ENCODE results near the gene CASP7.
"Not testable (repeated sequence)": the region's sequence is repeated elsewhere in the genome, so short reads cannot be mapped to it uniquely, and the experiment has no call there.

CASP7 gene

DNA sequence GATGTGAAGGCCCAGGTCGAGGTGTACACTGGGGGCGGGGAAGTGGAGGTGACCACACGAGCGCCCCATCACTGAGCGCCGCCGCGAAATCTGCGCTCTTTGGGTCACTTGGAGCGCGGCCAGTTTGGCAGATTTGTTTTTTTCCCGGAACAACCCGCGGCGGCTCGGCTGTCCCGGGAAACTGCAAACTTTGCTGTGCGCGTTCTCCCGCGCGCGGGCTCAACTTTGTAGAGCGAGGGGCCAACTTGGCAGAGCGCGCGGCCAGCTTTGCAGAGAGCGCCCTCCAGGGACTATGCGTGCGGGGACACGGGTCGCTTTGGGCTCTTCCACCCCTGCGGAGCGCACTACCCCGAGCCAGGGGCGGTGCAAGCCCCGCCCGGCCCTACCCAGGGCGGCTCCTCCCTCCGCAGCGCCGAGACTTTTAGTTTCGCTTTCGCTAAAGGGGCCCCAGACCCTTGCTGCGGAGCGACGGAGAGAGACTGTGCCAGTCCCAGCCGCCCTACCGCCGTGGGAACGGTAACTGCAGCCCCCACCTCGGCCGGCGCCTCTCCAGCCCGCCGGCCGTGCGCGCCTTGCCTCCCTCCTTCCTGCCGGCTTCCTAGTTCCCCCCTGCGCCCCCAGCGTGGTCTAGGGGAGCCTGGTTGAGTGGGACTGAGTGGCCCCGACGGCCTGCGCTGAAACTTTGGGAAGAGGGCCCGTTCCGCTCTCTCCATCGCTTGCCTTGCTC is at the start of gene CASP7:
Gene CASP7 (plus strand): TSS at position 450 of the 727 bp plus-strand sequence. CDS start 17,582 bp downstream, outside the sequence.
- DNase-seq (ENCODE audit: low read depth in 2 of 2), result peak; percentile 58 to 64

DNA sequence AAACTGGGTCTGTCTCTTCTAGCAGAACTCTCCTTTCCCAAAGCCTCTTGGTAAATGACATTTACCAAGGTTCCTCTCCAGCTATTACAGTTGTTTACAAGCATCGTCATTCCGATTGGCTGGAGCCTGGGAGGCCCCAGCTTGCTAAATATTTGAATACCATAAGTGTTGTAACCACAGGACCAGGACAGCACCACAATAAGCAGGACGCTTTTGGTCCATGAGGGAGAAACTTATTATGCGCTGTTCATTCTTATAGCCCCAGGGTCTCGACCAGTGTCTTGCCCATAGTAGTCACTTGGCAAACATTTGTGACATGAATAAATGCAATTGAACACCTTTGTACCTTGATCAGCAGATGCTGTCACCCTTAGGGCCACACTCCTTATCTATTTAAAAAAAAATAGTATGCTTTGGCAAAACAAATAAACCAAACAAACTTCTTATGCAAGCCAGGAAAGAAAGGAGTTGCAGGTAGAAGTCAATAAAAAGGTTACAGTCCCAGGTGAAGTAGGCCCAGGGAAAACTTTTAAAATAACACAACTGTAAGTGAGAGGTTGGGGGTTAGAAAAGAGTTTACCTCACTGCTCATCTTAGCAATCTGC is 48.7 kb upstream of the CASP7 start:
- no peak for DNase-seq (ENCODE audit: low read depth in 2 of 2)

DNA sequence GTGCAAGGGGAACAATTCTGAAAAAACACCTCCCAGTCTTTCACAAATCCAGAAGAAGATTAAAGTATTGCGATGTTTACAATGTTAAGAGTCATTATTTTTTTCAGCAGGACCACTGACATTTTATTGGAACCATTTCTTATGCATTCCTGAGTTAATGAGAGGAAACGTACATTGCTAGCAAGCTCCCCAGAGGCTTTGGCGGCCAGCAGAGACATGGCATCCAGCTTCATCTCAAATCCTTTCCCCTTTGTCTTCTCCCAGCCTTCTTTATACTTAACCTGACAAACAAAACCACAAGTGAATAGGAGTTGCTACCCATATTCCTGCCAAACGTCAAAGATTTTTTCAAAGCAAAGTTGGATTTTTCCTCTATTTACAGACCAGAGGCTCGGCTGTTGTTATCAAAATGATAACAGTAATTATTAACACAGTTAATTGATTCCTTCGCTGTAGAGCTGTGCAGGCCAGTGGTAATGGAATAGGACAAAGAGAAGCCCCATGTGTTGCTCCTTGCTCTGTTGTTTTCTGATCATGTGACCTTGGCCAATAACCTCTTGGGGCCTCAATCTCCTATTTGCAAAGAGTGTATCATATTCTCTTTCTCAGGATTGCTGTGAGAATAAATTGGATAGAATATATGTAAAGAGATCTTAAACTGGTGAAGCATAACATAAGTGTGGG is 47.9 kb upstream of the CASP7 start:
- DNase-seq (ENCODE audit: low read depth in 2 of 2), result no peak

DNA sequence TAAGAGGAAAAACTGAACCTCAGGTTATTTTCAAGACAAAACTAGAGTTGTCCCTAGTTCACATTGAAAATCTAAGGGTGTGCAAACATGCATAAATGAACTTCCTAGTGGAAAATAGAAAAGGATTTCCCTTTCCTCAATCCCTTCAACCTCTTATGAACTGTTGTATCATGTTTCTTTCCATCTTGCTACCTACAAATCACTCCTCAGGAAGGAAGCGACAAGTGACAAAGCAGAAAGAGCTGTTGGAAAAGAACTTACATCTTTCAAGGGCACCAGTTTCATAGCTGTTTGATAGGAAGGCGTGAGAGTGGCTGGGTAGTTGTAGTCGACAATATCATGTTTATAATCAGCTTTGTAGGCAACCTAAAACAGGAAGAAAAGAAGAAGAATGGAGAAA is 39.7 kb upstream of the CASP7 start:
- DNase-seq (ENCODE audit: low read depth in 2 of 2), result no peak

DNA sequence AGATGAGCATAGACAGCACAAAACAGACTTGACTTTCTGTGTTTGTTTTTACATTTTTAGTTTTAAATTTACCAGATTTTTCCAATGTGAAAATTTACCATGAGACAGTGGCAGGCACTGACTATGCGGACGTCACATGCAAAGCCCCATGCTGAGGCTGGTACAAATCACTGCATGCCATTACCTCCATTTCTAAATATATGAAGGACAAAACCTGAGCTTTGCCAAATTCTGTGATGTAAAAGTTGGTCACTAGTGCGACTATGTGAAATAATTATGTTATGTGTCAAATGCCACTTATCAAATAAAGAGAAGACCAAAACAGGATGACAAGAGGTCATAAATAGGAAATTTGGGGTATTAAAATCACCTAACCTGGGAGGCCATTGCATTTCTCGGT is 38.0 kb upstream of the CASP7 start:
- no peak for DNase-seq (ENCODE audit: low read depth in 2 of 2)

DNA sequence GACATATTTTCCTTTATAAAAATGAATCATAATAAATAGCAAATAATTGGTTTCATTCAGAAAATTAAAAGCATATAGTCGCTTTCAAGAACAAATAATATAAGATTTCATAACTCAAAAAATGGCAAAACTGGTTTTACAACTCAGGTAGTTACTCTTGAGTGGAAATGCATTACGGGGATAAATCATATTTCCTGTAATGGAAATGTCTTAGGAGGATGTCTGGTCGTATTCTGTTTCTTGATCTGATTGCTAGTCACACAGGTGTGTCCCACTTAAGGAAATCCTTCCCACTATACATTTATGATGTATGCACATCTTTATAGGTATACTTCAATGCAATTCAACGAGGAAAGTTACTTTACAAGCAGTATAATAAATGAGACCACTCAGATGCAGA is 36.5 kb upstream of the CASP7 start:
- DNase-seq (ENCODE audit: low read depth in 2 of 2), result no peak

DNA sequence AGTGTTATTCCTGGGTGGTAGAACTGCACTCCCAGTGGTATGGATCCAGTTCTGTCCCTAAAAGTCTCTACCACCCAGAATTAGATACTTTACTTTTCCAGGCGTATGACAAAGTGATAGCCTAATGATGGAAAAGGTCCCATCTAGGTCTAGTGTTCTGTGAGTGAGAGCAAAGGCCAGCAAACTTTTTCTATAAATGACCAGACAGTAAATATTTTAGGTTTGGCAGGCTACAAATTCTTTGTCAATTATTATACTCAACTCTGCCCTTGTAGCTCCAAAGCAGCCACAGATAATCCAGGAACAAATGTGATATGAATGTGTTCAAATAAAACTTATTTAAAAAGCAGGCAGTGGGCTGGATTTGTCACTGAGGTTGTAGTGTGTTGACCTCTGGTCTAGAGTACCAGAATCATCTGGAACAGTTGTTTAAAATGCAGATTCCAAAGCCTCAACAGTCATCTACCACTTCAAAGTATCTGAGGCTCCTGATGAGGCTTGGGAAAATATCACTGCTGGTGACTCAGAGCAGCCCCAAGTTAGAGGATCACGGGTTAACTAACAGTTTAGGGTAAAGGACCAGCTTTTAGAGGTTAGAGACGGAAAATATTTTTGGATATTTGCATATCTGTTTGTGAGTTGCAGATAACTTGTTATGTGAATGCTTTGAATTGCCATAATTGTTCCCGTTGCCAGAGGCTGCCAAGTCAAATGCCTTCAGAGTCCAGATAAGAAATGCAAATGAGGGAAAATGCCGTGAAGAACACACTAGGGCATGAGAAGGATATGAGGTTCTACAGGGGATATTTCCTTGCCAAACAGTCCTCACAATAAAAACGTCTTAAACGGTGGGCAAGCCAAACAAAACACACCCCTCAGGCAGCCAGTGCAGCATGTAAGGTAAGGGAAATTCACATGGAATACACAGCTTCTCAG is 35.3 kb upstream of the CASP7 start:
- DNase-seq (ENCODE audit: low read depth in 2 of 2), result no peak

DNA sequence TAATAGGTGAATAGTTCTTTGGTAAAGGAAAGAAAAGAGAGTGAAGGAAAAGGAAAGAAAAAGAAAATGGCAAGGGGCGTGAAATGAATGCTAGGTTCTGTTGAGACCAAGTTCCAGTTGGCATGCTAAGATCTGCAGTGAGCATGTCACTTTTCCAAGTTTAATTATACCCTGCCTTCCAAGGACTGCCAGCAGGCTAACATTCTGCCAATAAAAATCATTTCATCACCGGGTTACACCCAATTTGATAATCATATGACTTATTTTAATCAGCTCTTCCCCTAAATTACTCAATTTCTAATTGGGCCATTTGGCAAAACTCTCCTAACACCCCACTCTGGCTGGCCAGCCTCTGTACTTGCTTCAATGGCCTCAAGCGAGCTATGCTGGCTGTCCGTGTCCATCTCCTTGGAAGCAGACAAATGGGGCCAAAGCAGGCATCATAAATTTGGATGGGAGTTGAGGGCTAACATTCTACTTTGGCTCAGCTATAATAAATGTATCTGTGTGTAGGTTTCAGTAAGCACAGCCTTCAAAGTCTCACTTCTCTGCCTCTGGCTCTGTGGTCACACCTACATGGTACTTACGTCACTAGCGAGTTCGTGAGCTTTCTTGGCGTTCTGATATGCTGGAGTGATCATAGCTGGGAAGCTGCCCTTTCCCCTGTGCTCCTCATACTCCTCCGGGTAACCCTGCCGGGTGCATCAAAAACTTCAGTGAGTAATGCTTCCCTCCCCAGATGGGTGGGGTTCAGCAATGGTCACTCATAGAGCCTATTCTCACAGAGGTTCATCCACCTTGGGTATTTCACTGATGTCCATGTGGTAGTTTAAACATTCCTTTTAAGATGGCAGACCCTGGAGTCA is 33.1 kb upstream of the CASP7 start:
- no peak for DNase-seq (ENCODE audit: low read depth in 2 of 2)

DNA sequence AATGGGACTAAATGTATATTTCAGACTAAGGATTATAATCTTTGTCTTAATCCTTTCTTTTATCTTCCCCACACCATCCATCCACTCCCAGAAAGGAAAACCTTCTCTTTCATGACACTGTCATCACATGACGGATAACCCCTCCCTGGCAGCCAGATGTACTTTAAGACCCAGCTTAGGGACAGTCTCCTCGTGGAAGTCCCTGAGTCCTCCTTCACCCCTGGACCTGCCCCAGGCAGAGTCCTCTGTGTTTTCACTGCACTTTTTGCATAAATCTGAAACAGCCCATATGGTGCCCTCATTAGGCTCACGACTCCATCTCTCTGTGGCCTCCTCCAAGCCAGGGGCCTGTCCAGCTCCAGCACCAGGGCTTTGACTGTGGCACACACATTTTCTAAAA is 31.9 kb upstream of the CASP7 start:
- no peak for DNase-seq (ENCODE audit: low read depth in 2 of 2)

DNA sequence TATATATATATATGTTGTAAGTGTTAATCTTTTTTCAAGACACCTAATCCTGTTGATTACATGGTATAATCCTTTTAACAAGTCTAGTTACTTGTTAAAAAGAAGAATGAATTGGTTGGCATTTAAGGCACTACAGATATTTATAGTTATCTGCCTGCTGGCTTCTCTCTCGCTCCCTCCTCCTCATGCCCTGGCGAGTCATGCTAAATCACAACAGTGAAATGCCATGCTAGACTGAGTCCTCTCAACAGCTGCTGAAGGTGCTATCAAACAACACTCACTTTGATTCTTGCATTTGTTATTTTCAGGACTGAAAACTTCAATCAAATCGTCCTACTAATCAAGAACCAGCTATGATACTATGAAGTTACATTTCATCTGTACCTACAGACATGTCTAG is 31.2 kb upstream of the CASP7 start:
- no peak for DNase-seq (ENCODE audit: low read depth in 2 of 2)

DNA sequence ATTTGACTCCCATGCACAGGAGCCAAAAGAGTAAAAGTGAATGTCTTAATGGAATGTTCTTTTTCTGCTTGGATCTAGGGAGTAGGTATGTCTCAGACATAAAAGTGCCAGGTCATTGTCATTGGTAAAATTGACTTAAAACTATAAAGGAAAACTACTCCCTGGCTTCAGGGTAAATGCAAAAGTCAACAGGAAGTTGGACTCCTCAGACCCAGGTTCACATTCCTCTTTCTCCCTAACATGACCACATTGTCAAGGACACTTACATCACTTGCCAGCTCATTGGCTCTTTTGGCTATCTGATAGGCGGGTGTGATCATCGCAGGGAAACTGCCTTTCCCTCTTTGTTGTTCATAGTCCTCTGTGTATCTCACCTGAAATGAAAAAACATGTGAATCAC is 29.5 kb upstream of the CASP7 start:
- no peak for DNase-seq (ENCODE audit: low read depth in 2 of 2)

DNA sequence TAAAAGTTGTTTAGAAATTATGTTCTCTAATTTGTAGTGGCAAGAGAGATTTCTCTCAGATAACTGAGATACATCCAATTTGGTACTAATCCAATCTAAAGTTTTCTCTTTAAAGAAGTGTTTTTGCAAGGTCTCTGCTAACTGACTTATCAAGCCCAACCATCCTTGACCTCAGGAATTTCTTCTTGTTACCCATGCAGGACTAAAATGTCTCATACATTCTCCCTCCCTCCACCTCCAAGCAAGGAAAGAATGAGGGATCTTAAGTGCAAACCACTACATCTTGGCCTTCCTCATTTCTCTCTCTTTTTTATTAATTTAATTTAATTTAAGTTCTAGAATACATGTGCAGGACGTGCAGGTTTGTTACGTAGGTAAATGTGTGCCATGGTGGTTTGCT is 28.7 kb upstream of the CASP7 start:
- no peak for DNase-seq (ENCODE audit: low read depth in 2 of 2)

DNA sequence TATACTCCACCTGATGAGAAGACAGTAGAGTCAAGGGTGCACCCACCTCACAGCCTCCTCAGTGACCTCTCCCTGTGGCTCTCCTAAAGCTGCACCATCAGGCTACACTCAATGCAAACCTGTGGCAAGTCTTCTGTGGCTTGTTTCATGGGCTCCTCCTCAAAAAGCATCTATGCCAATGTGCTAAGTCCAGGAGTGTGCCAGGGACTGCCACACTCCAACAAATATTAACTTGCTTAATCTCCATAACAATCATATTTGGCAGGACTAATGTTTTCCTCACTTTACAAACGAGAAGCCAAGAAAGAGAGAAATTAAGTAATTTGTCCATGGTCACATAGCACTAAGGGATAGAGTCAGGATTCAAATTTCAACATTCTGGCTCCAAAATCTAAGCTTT is 27.8 kb upstream of the CASP7 start:
- no peak for DNase-seq (ENCODE audit: low read depth in 2 of 2)

DNA sequence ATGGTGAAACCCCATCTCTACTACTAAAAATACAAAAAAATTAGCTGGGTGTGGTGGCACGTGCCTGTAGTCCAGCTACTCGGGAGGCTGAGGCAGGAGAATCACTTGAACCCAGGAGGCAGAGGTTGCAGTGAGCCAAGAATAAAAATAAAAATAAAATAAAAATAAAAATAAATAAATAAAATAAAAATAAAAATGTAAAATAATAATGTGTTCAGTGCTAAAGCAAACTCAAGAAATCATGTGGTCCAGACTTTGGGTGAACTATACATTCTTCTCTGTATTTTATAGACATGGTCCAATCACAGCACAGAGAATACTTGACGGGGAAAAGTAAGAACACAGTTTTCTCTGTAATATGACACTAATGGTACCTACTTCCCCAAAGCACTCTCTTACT is 27.3 kb upstream of the CASP7 start:
- DNase-seq (ENCODE audit: low read depth in 2 of 2), result not testable (repeated sequence)

DNA sequence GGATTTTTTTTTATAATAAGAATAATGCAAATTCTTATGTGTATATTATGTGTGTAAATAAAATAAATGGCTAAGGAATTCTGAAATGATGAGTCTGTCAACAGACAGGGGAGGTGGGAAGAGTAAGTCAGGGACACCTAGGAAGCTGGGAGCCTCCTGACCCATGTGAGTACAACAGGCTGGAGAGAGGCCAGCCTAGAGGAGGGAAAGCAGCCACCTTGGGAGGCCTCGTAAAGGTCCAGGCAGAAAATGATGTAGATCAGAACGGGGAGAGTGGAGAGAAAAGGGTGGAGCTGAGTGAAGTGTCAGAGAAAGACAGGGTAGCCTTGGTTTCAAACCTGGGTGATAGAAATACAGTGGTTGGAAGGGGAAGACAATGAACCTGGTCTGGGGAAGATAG is 22.8 kb upstream of the CASP7 start:
- no peak for DNase-seq (ENCODE audit: low read depth in 2 of 2)

DNA sequence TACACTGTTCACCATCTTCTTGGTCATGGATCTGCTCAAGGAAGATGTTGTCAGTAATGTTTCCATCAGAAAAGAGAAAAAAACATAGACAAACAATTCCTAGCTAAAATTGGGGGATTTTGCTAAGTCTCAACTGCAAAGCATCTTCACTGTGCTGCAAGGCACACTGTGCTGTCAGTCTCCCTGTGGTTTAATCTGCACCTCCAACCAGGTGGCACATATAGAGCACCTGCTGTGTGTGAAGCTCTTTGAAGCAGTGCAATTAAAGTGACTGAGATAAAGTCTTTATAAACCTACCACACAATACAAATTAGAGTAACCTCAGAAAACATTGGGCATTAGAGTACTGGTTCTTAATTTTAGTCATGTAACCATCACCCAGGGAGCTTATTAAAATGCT is 22.2 kb upstream of the CASP7 start:
- no peak for DNase-seq (ENCODE audit: low read depth in 2 of 2)

DNA sequence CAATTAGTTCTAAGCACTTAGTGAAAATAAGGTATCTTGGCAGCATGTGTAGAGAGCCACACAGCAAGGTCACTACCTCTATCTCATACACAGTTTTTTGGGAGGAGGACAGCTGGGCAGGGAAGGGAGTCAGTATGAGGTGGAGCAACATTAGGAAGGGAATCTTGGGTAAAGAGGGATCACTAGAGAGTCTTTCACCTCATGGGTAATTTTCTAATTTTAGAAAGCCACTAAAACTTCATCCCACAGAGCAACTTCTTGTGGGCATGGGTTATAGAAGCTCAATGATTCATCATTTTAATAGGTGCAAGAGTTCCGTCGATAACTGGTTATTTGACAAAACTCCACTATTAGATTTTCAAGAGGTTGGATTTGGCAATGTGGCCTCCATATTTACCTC is 18.4 kb upstream of the CASP7 start:
- no peak for DNase-seq (ENCODE audit: low read depth in 2 of 2)

DNA sequence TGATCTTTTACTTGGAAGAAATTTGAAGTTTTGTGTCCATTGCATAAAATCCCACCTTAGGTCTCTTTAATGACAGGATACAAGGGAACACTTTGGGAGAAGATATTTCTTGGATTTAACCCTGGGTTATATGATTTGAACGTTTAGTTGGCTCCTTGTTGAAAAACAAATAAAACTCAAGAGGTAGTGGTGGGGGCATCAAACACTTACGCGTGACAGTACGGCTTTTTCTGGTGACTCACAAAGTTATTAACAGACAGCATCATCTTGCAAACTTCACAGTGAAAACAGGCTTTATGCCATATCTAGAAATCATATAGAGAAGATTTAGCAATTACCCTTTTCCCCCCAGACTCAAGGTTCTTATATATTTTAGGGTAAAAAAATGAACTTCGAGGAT is 16.6 kb upstream of the CASP7 start:
- DNase-seq (ENCODE audit: low read depth in 2 of 2), result no peak

DNA sequence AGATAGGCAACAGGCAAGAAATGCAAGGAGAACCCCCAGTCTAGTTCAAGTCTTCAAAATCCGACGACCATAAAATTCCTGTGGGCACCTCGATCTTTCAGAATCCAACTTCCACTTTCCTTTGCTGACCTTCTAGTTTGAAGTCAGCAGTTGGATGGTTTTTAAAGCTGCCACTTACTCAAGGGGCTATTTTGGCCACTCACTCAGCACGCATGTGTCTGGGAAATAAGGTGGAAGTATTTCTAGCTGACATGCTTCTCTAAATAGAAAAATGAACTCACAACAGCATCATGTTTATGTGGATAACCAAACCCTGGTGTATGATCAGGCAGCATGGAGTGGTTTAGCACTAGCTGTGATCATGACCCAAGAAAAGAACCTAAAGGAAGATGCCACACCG is 15.8 kb upstream of the CASP7 start, which contains the start of gene NRAP:
Gene NRAP (minus strand): TSS at position 134 of the 400 bp plus-strand sequence. CDS start 159 bp downstream, outside the sequence.
- DNase-seq (ENCODE audit: low read depth in 2 of 2), result no peak

DNA sequence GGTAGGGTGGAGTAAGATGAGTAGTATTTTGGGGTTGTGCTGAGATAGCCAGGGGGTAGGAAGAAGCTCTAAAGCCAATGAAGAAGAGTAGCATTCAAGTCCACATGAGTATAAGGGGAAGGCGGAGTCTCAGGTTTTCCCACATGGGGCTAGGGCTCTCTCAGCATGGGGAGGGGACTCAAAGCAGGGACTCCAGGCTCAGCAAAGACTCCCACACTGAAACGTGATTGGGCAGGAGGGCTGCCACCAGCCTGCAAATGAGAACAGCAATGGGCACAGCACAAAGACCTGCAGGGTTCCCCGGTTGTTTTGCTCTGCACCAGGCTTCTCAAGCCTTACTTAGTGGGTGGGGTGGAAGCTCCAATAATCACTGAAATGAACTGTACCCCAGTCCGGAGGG is 14.4 kb upstream of the CASP7 start:
- no peak for DNase-seq (ENCODE audit: low read depth in 2 of 2)

DNA sequence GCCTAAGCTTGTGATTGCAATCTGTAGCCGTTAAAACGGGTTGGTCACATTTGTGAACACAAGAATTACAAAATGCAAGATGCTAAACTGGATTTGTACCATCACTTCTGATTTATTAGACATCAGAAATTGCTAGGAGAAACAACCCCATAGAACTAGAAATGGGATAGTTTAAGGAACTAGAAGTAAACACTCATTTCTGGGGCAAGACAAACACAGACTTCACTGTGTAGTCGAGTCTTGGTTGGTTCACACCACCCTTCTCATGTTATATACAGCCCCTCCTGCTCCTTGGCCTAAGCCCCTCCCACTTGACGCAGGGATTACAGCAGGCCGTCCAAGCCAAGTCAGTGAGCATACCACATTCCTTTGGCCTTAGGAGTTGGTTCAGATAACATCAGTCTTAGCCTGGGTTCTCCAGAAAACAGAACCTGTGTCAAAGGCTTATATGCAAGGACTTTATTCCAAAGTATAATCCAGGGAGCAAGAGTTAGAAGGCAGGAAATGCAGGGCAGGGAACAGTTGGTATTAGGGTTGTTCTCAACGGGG is 13.8 kb upstream of the CASP7 start:
- DNase-seq (ENCODE audit: low read depth in 2 of 2), result no peak
